HG03064 (cell line): ENCODE measurements around the gene SULT1C4.
"Not testable (repeated sequence)": the region's sequence is repeated elsewhere in the genome, so short reads cannot be mapped to it uniquely, and the experiment has no call there.

Experiments
- ATAC-seq: cut with Tn5 transposase; IDR thresholded peaks from one replicate; pipeline ENCODE4 v1.9.1; 2021; ENCODE audit warnings: low read depth; ENCODE audit not compliant: unreplicated experiment

Gene SULT1C4

GRCh38 chr2:108377815-108378630, at the start of gene SULT1C4:
SULT1C4 (plus strand) TSS chr2:108377954; CDS start chr2:108378338, 384 bp downstream.
- ATAC-seq: no peak

GRCh38 chr2:108329771-108330170, 48.0 kb upstream of the SULT1C4 start:
- ATAC-seq: no peak

GRCh38 chr2:108330979-108331378, 46.8 kb upstream of the SULT1C4 start:
- ATAC-seq: no peak

GRCh38 chr2:108345951-108346350, 31.8 kb upstream of the SULT1C4 start:
- no peak for ATAC-seq

- ATAC-seq: no peak
Observed at GRCh38 chr2:108346827-108347226, 30.9 kb upstream of the SULT1C4 start.

GRCh38 chr2:108347786-108348185, 30.0 kb upstream of the SULT1C4 start:
- ATAC-seq: no peak

GRCh38 chr2:108348816-108349570, 28.8 kb upstream of the SULT1C4 start:
- ATAC-seq: no peak

- ATAC-seq: no peak
Observed at GRCh38 chr2:108349571-108349928, 28.2 kb upstream of the SULT1C4 start.

- no peak for ATAC-seq
Observed at GRCh38 chr2:108351889-108352288, 25.9 kb upstream of the SULT1C4 start.

GRCh38 chr2:108354136-108354535, 23.6 kb upstream of the SULT1C4 start:
- ATAC-seq: no peak

GRCh38 chr2:108355906-108356734, 21.6 kb upstream of the SULT1C4 start:
- ATAC-seq: no peak

- ATAC-seq: not testable (repeated sequence)
Observed at GRCh38 chr2:108359336-108359735, 18.4 kb upstream of the SULT1C4 start.

- no peak for ATAC-seq
Observed at GRCh38 chr2:108360776-108361468, 16.8 kb upstream of the SULT1C4 start.

- no peak for ATAC-seq
Observed at GRCh38 chr2:108363024-108363907, 14.5 kb upstream of the SULT1C4 start.

GRCh38 chr2:108363908-108364225, 13.9 kb upstream of the SULT1C4 start:
- no peak for ATAC-seq

- no peak for ATAC-seq
Observed at GRCh38 chr2:108364676-108365297, 13.0 kb upstream of the SULT1C4 start.

- ATAC-seq: no peak
Observed at GRCh38 chr2:108365656-108366055, 12.1 kb upstream of the SULT1C4 start.

- no peak for ATAC-seq
Observed at GRCh38 chr2:108367014-108367413, 10.7 kb upstream of the SULT1C4 start.

GRCh38 chr2:108367561-108368175, 10.1 kb upstream of the SULT1C4 start:
- no peak for ATAC-seq
